K562 (cell line): ENCODE measurements around the gene TCF19. TPM values are rescaled to one million over a fixed set of nuclear protein-coding genes. Genes with fewer than 3 reads are reported as not detected.

Experiments
- EP400 ChIP-seq: fragments of 450-650 bp; IDR thresholded peaks from 2 replicates; pipeline ENCODE4 v1.6.1; 2017; ENCODE audit warnings: antibody characterized with exemption, mild to moderate bottlenecking, moderate library complexity
- GTF3C2 ChIP-seq: IDR thresholded peaks from 3 replicates; pipeline ENCODE4 v1.6.1; 2011; ENCODE audit warnings: borderline replicate concordance, mild to moderate bottlenecking, moderate library complexity; ENCODE audit not compliant: insufficient read length; ENCODE audit errors: extremely low read depth
- HDAC2 ChIP-seq: fragments of 450-650 bp; IDR thresholded peaks from 2 replicates; pipeline ENCODE4 v1.6.1; 2016; ENCODE audit warnings: mild to moderate bottlenecking
- MYC ChIP-seq, 2 experiments: fragments of 250-450 bp in 1 of 2; sonication (Bioruptor Pico) in 1 of 2; IDR thresholded peaks; 2 replicates each; pipeline versions ENCODE4 v1.5.1 to v1.6.1; 2012 to 2021; ENCODE audit warnings: low read depth in 2 of 2, borderline replicate concordance in 1 of 2, improper control_type of control experiment in 1 of 2, low read length in 1 of 2, mild to moderate bottlenecking in 1 of 2, moderate library complexity in 1 of 2
- RAD51 ChIP-seq: fragments of 450-650 bp; IDR thresholded peaks from 2 replicates; pipeline ENCODE4 v1.7.1; 2016; ENCODE audit warnings: low read depth, mild to moderate bottlenecking, borderline replicate concordance
- SUPT5H ChIP-seq: fragments of 450-650 bp; IDR thresholded peaks from 2 replicates; pipeline ENCODE4 v1.6.1; 2016
- polyA plus RNA-seq, 8 experiments: library from polyadenylated mRNA; depleted of rRNA in 4 of 8; stranded (reverse) in 5 of 8; unstranded in 3 of 8; fragments of >200 nt; fragmentation: Nextera tagmentation in 2 of 8; fragmentation: Illumina TruSeq in 1 of 8; extraction: Ambion mirVana in 2 of 8; extraction: Trizol in 1 of 8; gene quantifications; 2 replicates each; pipeline versions ENCODE4 v1.2.1 to v1.2.3, GENCODE V29; 2011 to 2014; ENCODE audit warnings: inconsistent platforms in 1 of 8, missing spikeins in 1 of 8
- total RNA-seq, 7 experiments: library from RNA; depleted of rRNA in 6 of 7; stranded (reverse); fragments of >200 nt in 6 of 7; fragmentation: Illumina TruSeq in 2 of 7; extraction: Trizol in 2 of 7; gene quantifications; 2 replicates each; pipeline versions ENCODE4 v1.2.1 to v1.2.3, GENCODE V29; 2011 to 2021; ENCODE audit warnings: low replicate concordance in 1 of 7
- TF ChIP-seq, protein P1 (sequence below): fragments of 450-650 bp; conservative IDR thresholded peaks from 2 replicates; pipeline ENCODE4 v1.6.1; 2016; ENCODE audit warnings: missing genetic modification characterization, low read depth, mild to moderate bottlenecking, control low read depth, missing compliant biosample characterization
- TF ChIP-seq, protein P2 (sequence below): fragments of 150-350 bp; IDR thresholded peaks from 2 replicates; pipeline ENCODE4 v1.6.1; 2014; ENCODE audit warnings: low read depth, mild to moderate bottlenecking, low read length, borderline replicate concordance

Gene TCF19
- total and polyA plus RNA-seq, 9 of the 15 experiments (the other 6 are each of a cell fraction or from before 2014, with no cell fraction given) = 4.2 to 42.5 (median 25.7) TPM

DNA sequence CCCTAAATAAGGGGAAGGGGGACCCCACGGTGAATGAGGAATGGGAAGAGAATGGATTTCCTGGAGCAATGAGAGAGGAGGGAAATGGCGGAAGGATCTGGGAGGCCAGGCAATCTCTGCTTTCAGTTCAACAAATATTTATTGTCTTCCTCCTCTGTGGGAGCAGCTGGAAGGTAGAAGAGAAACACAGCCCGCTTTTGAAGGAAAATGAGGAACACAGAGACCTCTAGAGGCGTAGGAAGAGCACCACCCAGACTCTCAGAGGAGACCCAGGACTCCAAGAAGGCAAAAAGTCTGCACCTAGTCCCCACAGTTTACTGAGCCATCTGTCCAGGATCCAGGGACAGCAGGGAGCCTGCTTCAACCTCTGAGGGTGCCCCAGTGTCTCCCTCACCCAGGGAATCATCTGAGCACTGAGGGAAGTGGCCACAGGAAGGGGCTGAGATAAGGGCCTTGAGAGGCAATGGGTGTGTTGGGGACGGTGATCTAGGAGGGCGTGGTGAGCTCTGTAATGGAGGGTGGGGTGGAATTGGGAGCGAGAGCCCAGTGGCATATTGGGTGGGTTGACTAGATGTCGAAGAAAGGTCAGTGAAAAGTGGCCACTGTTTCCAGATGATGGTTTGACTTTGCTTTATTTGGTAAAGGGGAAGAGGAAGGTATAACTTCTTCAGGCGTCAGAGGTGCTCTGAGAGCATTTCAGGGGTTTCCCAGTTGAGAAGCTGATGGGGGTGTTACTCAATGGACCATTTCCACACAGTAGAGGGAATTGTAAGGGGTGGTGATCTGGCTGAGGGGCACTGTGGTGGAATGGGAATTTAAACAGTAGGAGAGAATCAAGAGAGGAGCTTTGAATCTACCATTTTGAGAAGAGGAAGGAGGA lies 43.2 kb upstream of the TCF19 start (continued):
- TF ChIP-seq GTF3C2 = no peak
- TF ChIP-seq EP400 = no peak
- TF ChIP-seq RAD51 = no peak
- TF ChIP-seq SUPT5H = no peak
- no peak for TF ChIP-seq HDAC2
- TF ChIP-seq, protein P1, sequence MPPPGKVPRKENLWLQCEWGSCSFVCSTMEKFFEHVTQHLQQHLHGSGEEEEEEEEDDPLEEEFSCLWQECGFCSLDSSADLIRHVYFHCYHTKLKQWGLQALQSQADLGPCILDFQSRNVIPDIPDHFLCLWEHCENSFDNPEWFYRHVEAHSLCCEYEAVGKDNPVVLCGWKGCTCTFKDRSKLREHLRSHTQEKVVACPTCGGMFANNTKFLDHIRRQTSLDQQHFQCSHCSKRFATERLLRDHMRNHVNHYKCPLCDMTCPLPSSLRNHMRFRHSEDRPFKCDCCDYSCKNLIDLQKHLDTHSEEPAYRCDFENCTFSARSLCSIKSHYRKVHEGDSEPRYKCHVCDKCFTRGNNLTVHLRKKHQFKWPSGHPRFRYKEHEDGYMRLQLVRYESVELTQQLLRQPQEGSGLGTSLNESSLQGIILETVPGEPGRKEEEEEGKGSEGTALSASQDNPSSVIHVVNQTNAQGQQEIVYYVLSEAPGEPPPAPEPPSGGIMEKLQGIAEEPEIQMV = no peak
- TF ChIP-seq, protein P2, sequence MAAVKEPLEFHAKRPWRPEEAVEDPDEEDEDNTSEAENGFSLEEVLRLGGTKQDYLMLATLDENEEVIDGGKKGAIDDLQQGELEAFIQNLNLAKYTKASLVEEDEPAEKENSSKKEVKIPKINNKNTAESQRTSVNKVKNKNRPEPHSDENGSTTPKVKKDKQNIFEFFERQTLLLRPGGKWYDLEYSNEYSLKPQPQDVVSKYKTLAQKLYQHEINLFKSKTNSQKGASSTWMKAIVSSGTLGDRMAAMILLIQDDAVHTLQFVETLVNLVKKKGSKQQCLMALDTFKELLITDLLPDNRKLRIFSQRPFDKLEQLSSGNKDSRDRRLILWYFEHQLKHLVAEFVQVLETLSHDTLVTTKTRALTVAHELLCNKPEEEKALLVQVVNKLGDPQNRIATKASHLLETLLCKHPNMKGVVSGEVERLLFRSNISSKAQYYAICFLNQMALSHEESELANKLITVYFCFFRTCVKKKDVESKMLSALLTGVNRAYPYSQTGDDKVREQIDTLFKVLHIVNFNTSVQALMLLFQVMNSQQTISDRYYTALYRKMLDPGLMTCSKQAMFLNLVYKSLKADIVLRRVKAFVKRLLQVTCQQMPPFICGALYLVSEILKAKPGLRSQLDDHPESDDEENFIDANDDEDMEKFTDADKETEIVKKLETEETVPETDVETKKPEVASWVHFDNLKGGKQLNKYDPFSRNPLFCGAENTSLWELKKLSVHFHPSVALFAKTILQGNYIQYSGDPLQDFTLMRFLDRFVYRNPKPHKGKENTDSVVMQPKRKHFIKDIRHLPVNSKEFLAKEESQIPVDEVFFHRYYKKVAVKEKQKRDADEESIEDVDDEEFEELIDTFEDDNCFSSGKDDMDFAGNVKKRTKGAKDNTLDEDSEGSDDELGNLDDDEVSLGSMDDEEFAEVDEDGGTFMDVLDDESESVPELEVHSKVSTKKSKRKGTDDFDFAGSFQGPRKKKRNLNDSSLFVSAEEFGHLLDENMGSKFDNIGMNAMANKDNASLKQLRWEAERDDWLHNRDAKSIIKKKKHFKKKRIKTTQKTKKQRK = no peak
- TF ChIP-seq MYC (IDR thresholded peaks at IDR 0.05; ENCODE audit: low read depth, low read length) = no peak
- TF ChIP-seq MYC (CRISPR knock-in tag; IDR thresholded peaks at IDR 0.05; ENCODE audit: borderline replicate concordance, low read depth) = no peak
- TF ChIP-seq, all 486 proteins: peak for 7
